ENCODE results near the gene DNAL4. TPM values are rescaled to one million over a fixed set of nuclear protein-coding genes. Genes with fewer than 3 reads are reported as not detected.

The DNAL4 gene
- polyA plus RNA-seq, 1 donor (not counting 4 experiments of a cell fraction or from before 2014, with no cell fraction given) = 11.4 TPM

GRCh38 chr22:38798496-38798895 is 4.6 kb upstream of the DNAL4 start:
- Histone ChIP-seq H3K9me1 (ENCODE audit: control insufficient read depth, extremely low read depth, insufficient read depth, low read length) (no peaks in the 10 kb centered on the region), H3K4me2 (ENCODE audit: control insufficient read depth, extremely low read depth, insufficient read depth, low read depth, low read length) (no peak overlapping the region), H2AFZ (ENCODE audit: control insufficient read depth, low read length) (no peak overlapping the region), H3K79me2 (ENCODE audit: control insufficient read depth, insufficient read depth, low read length) (no peaks in the 10 kb centered on the region), H4K20me1 (ENCODE audit: control insufficient read depth, extremely low read depth, insufficient read depth, low read length) (no peaks in the 10 kb centered on the region), H3K4me3 (ENCODE audit: control insufficient read depth in 2 of 3, extremely low read depth in 1 of 3, insufficient read depth in 2 of 3, low read depth in 1 of 3, low read length in 3 of 3) (no peak overlapping the region), H3K36me3 (ENCODE audit: control insufficient read depth in 2 of 2, extremely low read depth in 1 of 2, insufficient read depth in 2 of 2, low read length in 2 of 2) (no peaks in the 10 kb centered on the region), H3K9ac (ENCODE audit: control insufficient read depth, extremely low read depth, insufficient read depth, low read length) (no peak overlapping the region), H3K27ac (ENCODE audit: control insufficient read depth, insufficient read depth, low read length) (no peak overlapping the region), H3K4me1 (ENCODE audit: control insufficient read depth, extremely low read depth, insufficient read depth, low read length) (peaks cover 13% of the 10 kb centered on the region), H3K9me3 (ENCODE audit: control insufficient read depth, low read depth, low read length) (peaks cover 2% of the 10 kb centered on the region), H3K27me3 (ENCODE audit: control insufficient read depth, extremely low read depth, insufficient read depth, low read length) (no peaks in the 10 kb centered on the region)
- no peak for FAIRE-seq
- DNase-seq (ENCODE audit: low read depth, low spot score) = no peak
- dilution Hi-C loops (cut with MboI; ENCODE audit: extremely low pct_ligation_motif_present, low sequenced_read_pairs) = no loop called here
- TF ChIP-seq EZH2 (IDR thresholded peaks at IDR 0.05; ENCODE audit: low read length) (no peak), CTCF (optimal IDR thresholded peaks at IDR 0.05 in 1 of 3, IDR thresholded peaks at IDR 0.05 in 1 of 3, conservative IDR thresholded peaks at IDR 0.05 in 1 of 3; ENCODE audit: extremely low read depth in 1 of 3, insufficient read depth in 2 of 3, low read length in 3 of 3) (no peak)

GRCh38 chr22:38796262-38796957 is 2.5 kb upstream of the DNAL4 start:
- no peak overlapping the region for H2AFZ ChIP-seq (ENCODE audit: control insufficient read depth, low read length)
- no peak overlapping the region for H3K4me3 ChIP-seq (ENCODE audit: control insufficient read depth in 2 of 3, extremely low read depth in 1 of 3, insufficient read depth in 2 of 3, low read depth in 1 of 3, low read length in 3 of 3)
- H3K27me3 ChIP-seq (ENCODE audit: control insufficient read depth, extremely low read depth, insufficient read depth, low read length) = no peaks in the 10 kb centered on the region
- H3K9me3 ChIP-seq (ENCODE audit: control insufficient read depth, low read depth, low read length) = peaks cover 2% of the 10 kb centered on the region
- H3K27ac ChIP-seq (ENCODE audit: control insufficient read depth, insufficient read depth, low read length) = no peak overlapping the region
- DNase-seq (ENCODE audit: low read depth, low spot score) (no peak), FAIRE-seq (no peak)
- dilution Hi-C loops (cut with MboI; ENCODE audit: extremely low pct_ligation_motif_present, low sequenced_read_pairs) = no loop called here
- H3K9ac ChIP-seq (ENCODE audit: control insufficient read depth, extremely low read depth, insufficient read depth, low read length) = no peak overlapping the region
- no peaks in the 10 kb centered on the region for H3K9me1 ChIP-seq (ENCODE audit: control insufficient read depth, extremely low read depth, insufficient read depth, low read length)
- H3K79me2 ChIP-seq (ENCODE audit: control insufficient read depth, insufficient read depth, low read length) = no peaks in the 10 kb centered on the region
- H3K4me2 ChIP-seq (ENCODE audit: control insufficient read depth, extremely low read depth, insufficient read depth, low read depth, low read length) = no peak overlapping the region
- H3K4me1 ChIP-seq (ENCODE audit: control insufficient read depth, extremely low read depth, insufficient read depth, low read length) = peaks cover 18% of the 10 kb centered on the region
- no peaks in the 10 kb centered on the region for H4K20me1 ChIP-seq (ENCODE audit: control insufficient read depth, extremely low read depth, insufficient read depth, low read length)
- no peaks in the 10 kb centered on the region for H3K36me3 ChIP-seq (ENCODE audit: control insufficient read depth in 2 of 2, extremely low read depth in 1 of 2, insufficient read depth in 2 of 2, low read length in 2 of 2)
- TF ChIP-seq CTCF (optimal IDR thresholded peaks at IDR 0.05 in 1 of 3, IDR thresholded peaks at IDR 0.05 in 1 of 3, conservative IDR thresholded peaks at IDR 0.05 in 1 of 3; ENCODE audit: extremely low read depth in 1 of 3, insufficient read depth in 2 of 3, low read length in 3 of 3) (no peak), EZH2 (IDR thresholded peaks at IDR 0.05; ENCODE audit: low read length) (no peak)

Measured in keratinocyte (primary cell).